Liver (tissue), 9 donors: ENCODE results near the gene PTK6. TPM values are rescaled to one million over a fixed set of nuclear protein-coding genes. Genes with fewer than 3 reads are reported as not detected.

Experiments
- DNase-seq: peaks from one replicate; pipeline ENCODE4 v3.0.0-alpha.2; 2017; ENCODE audit warnings: low spot score
- H3K27ac ChIP-seq, 2 donors: one replicate each; pipeline ENCODE4 v1.7.0; 2013; ENCODE audit warnings: inconsistent platforms in 2 of 2, low read length in 2 of 2, control low read depth in 1 of 2, low read depth in 1 of 2, mild to moderate bottlenecking in 1 of 2
- H3K27me3 ChIP-seq, 4 donors: one replicate each; pipeline versions ENCODE4 v1.6.1 to v1.7.0; 2013; ENCODE audit warnings: low read length in 3 of 4, inconsistent platforms in 1 of 4, mild to moderate bottlenecking in 1 of 4, moderate library complexity in 1 of 4; ENCODE audit not compliant: control insufficient read depth in 4 of 4, insufficient read depth in 4 of 4
- H3K36me3 ChIP-seq, 4 donors: one replicate each; pipeline versions ENCODE4 v1.6.1 to v1.7.0; 2013; ENCODE audit warnings: low read length in 3 of 4, mild to moderate bottlenecking in 3 of 4, low read depth in 1 of 4, moderate library complexity in 1 of 4; ENCODE audit not compliant: control insufficient read depth in 4 of 4, insufficient read depth in 3 of 4
- H3K4me1 ChIP-seq, 4 donors: one replicate each; pipeline versions ENCODE4 v1.6.1 to v1.7.0; 2013; ENCODE audit warnings: low read length in 3 of 4, mild to moderate bottlenecking in 3 of 4, moderate library complexity in 1 of 4; ENCODE audit not compliant: control insufficient read depth in 4 of 4, insufficient read depth in 4 of 4
- H3K4me3 ChIP-seq, 3 donors: one replicate each; pipeline versions ENCODE4 v1.6.1 to v1.7.0; 2013; ENCODE audit warnings: low read length in 3 of 3, control low read depth in 1 of 3, low read depth in 1 of 3, mild to moderate bottlenecking in 1 of 3
- H3K9ac ChIP-seq, 2 donors: one replicate each; pipeline ENCODE4 v1.7.0; 2013; ENCODE audit warnings: low read length in 2 of 2, mild to moderate bottlenecking in 2 of 2, moderate library complexity in 2 of 2, control low read depth in 1 of 2, low read depth in 1 of 2
- H3K9me3 ChIP-seq, 4 donors: one replicate each; pipeline versions ENCODE4 v1.6.1 to v1.7.0; 2013; ENCODE audit warnings: low read length in 3 of 4; ENCODE audit not compliant: control insufficient read depth in 4 of 4
- EGR1 ChIP-seq, 2 donors: IDR thresholded peaks; 2 replicates each; pipeline ENCODE4 v1.6.1; 2016 to 2018; ENCODE audit warnings: antibody characterized with exemption in 2 of 2, low read depth in 2 of 2
- FOXA1 ChIP-seq: IDR thresholded peaks from 2 replicates; pipeline ENCODE4 v1.6.1; 2016; ENCODE audit warnings: antibody characterized with exemption
- FOXA2 ChIP-seq: IDR thresholded peaks from 2 replicates; pipeline ENCODE4 v1.6.1; 2016; ENCODE audit warnings: antibody characterized with exemption
- HNF4A ChIP-seq, 2 donors: conservative IDR thresholded peaks; 2 replicates each; pipeline ENCODE4 v1.6.1; 2016; ENCODE audit warnings: antibody characterized with exemption in 2 of 2, mild to moderate bottlenecking in 2 of 2
- HNF4G ChIP-seq: IDR thresholded peaks from 2 replicates; pipeline ENCODE4 v1.6.1; 2016; ENCODE audit warnings: antibody characterized with exemption
- NR2F2 ChIP-seq: IDR thresholded peaks from 2 replicates; pipeline ENCODE4 v1.6.1; 2016; ENCODE audit warnings: antibody characterized with exemption
- YY1 ChIP-seq: IDR thresholded peaks from 2 replicates; pipeline ENCODE4 v1.6.1; 2016; ENCODE audit warnings: antibody characterized with exemption, mild to moderate bottlenecking
- WGBS: extraction: QIAGEN DNeasy Blood & Tissue Kit; methylation state at CpG from one replicate; pipeline ENCODE4 v1.1.7; 2013; 5-methylcytosine and 5-hydroxymethylcytosine counted together
- polyA plus RNA-seq, 2 donors: library from polyadenylated mRNA; stranded (reverse) in 1 of 2; unstranded in 1 of 2; fragments of 200-250 nt in 1 of 2; fragments of >200 nt in 1 of 2; fragmentation: Nextera tagmentation in 1 of 2; extraction: Ambion mirVana in 1 of 2; gene quantifications; one replicate each; pipeline versions ENCODE4 v1.2.1 to v1.2.3, GENCODE V29; 2013 to 2015
- total RNA-seq, 2 donors: library from RNA; depleted of rRNA; stranded (reverse); fragments of >200 nt; gene quantifications; one replicate each; pipeline ENCODE4 v1.2.3, GENCODE V29; 2014
- TF ChIP-seq, protein P1 (sequence below): fragments of 150-350 bp; IDR thresholded peaks from 2 replicates; pipeline ENCODE4 v1.5.1; 2017; ENCODE audit warnings: improper control_type of control experiment, low read depth, low read length; ENCODE audit not compliant: missing input control
- TF ChIP-seq, protein P2 (sequence below): IDR thresholded peaks from 2 replicates; pipeline ENCODE4 v1.6.1; 2016; ENCODE audit warnings: antibody characterized with exemption
- TF ChIP-seq, protein P3 (sequence below): IDR thresholded peaks from 2 replicates; pipeline ENCODE4 v1.6.1; 2016; ENCODE audit warnings: antibody characterized with exemption
- TF ChIP-seq, protein P4 (sequence below): IDR thresholded peaks from 2 replicates; pipeline ENCODE4 v1.6.1; 2016; ENCODE audit warnings: antibody characterized with exemption, mild to moderate bottlenecking
- TF ChIP-seq, protein P5 (sequence below): IDR thresholded peaks from 2 replicates; pipeline ENCODE4 v1.6.1; 2016; ENCODE audit warnings: antibody characterized with exemption
- donor health status: healthy.
- donor health status: healthy.
- donor health status: healthy.
- donor health status: healthy.
- donor health status: healthy.

PTK6 gene
- total and polyA plus RNA-seq, 4 donors = 0.05 to 1.2 (median 0.23) TPM

DNA sequence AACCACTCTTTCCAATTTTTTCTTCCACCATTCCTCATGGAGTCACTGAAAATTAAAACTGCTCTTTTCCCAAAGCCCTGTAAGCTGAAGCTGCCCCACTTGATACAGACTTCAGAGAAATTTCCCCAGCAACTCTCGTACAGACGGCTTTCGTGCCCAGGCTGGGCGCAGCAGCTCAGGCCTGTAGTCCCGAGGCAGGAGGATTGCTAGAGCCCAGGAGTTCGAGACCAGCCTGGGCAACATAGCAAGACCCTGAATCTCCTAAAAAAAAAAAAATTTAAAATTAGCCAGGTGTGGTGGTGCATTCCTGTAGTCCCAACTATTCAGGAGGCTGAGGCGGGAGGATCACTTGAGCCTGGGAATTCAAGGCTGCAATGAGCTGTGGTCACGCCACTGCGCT is 10.0 kb downstream of the PTK6 start:
- Histone ChIP-seq H3K4me3 (no peak overlapping the region), H3K27ac (no peak overlapping the region), H3K36me3 (no peaks in the 10 kb centered on the region), H3K27me3 (no peaks in the 10 kb centered on the region), H3K4me1 (peaks cover 0 to 2% (median under 1%) of the 10 kb centered on the region in 4 donors), H3K9me3 (no peaks in the 10 kb centered on the region), H3K9ac (no peak overlapping the region)
- 91% methylated on average over 9 of the region's 9 CpGs for WGBS
- DNase-seq = no peak
- TF ChIP-seq EGR1 (IDR thresholded peaks at IDR 0.05; ENCODE audit: low read depth in 2 of 2) = no peak
- TF ChIP-seq, protein P1, sequence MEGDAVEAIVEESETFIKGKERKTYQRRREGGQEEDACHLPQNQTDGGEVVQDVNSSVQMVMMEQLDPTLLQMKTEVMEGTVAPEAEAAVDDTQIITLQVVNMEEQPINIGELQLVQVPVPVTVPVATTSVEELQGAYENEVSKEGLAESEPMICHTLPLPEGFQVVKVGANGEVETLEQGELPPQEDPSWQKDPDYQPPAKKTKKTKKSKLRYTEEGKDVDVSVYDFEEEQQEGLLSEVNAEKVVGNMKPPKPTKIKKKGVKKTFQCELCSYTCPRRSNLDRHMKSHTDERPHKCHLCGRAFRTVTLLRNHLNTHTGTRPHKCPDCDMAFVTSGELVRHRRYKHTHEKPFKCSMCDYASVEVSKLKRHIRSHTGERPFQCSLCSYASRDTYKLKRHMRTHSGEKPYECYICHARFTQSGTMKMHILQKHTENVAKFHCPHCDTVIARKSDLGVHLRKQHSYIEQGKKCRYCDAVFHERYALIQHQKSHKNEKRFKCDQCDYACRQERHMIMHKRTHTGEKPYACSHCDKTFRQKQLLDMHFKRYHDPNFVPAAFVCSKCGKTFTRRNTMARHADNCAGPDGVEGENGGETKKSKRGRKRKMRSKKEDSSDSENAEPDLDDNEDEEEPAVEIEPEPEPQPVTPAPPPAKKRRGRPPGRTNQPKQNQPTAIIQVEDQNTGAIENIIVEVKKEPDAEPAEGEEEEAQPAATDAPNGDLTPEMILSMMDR = no peak
- TF ChIP-seq, protein P2, sequence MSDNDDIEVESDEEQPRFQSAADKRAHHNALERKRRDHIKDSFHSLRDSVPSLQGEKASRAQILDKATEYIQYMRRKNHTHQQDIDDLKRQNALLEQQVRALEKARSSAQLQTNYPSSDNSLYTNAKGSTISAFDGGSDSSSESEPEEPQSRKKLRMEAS = no peak
- TF ChIP-seq FOXA2 = no peak
- no peak for TF ChIP-seq NR2F2

DNA sequence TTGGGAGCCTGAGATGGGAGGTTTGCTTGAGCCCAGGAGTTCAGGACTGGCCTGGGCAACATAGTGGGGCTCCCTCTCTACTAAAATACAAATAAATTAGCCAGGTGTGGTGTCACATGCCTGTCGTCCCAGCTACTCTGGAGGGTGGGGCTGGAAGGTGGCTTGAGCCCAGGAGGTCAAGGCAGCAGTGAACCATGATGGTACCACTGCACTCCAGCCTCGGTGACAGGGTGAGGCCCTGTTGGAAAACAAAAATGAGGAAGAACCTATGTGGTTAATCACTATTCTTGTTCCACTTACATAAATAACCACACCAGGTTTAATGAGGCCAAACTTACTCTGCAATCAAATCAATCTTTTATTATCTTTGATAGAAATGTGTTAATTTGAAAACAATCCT is 11.2 kb downstream of the PTK6 start:
- TF ChIP-seq HNF4G (no peak), HNF4A (conservative IDR thresholded peaks at IDR 0.05) (no peak), FOXA1 (no peak), FOXA2 (no peak), YY1 (no peak)
- TF ChIP-seq, protein P3, sequence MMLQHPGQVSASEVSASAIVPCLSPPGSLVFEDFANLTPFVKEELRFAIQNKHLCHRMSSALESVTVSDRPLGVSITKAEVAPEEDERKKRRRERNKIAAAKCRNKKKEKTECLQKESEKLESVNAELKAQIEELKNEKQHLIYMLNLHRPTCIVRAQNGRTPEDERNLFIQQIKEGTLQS = no peak
- TF ChIP-seq, protein P2 = no peak
- TF ChIP-seq, protein P4, sequence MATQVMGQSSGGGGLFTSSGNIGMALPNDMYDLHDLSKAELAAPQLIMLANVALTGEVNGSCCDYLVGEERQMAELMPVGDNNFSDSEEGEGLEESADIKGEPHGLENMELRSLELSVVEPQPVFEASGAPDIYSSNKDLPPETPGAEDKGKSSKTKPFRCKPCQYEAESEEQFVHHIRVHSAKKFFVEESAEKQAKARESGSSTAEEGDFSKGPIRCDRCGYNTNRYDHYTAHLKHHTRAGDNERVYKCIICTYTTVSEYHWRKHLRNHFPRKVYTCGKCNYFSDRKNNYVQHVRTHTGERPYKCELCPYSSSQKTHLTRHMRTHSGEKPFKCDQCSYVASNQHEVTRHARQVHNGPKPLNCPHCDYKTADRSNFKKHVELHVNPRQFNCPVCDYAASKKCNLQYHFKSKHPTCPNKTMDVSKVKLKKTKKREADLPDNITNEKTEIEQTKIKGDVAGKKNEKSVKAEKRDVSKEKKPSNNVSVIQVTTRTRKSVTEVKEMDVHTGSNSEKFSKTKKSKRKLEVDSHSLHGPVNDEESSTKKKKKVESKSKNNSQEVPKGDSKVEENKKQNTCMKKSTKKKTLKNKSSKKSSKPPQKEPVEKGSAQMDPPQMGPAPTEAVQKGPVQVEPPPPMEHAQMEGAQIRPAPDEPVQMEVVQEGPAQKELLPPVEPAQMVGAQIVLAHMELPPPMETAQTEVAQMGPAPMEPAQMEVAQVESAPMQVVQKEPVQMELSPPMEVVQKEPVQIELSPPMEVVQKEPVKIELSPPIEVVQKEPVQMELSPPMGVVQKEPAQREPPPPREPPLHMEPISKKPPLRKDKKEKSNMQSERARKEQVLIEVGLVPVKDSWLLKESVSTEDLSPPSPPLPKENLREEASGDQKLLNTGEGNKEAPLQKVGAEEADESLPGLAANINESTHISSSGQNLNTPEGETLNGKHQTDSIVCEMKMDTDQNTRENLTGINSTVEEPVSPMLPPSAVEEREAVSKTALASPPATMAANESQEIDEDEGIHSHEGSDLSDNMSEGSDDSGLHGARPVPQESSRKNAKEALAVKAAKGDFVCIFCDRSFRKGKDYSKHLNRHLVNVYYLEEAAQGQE = no peak
- TF ChIP-seq, protein P5, sequence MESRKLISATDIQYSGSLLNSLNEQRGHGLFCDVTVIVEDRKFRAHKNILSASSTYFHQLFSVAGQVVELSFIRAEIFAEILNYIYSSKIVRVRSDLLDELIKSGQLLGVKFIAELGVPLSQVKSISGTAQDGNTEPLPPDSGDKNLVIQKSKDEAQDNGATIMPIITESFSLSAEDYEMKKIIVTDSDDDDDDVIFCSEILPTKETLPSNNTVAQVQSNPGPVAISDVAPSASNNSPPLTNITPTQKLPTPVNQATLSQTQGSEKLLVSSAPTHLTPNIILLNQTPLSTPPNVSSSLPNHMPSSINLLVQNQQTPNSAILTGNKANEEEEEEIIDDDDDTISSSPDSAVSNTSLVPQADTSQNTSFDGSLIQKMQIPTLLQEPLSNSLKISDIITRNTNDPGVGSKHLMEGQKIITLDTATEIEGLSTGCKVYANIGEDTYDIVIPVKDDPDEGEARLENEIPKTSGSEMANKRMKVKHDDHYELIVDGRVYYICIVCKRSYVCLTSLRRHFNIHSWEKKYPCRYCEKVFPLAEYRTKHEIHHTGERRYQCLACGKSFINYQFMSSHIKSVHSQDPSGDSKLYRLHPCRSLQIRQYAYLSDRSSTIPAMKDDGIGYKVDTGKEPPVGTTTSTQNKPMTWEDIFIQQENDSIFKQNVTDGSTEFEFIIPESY = no peak
- TF ChIP-seq, protein P1 = no peak

More for the DNA sequence above, 11.2 kb downstream of the PTK6 start:
- WGBS = 27% methylated on average over 2 of the region's 2 CpGs
- no peak overlapping the region for H3K27ac ChIP-seq
- H3K9ac ChIP-seq = no peak overlapping the region
- H3K4me1 ChIP-seq = peaks cover 2 to 10% (median 7%) of the 10 kb centered on the region in 4 donors
- no peak for DNase-seq
- H3K27me3 ChIP-seq = no peaks in the 10 kb centered on the region
- H3K9me3 ChIP-seq = no peaks in the 10 kb centered on the region
- H3K4me3 ChIP-seq = no peak overlapping the region
- no peaks in the 10 kb centered on the region for H3K36me3 ChIP-seq
